ENCODE measurements around the gene SKA1.

DNA sequence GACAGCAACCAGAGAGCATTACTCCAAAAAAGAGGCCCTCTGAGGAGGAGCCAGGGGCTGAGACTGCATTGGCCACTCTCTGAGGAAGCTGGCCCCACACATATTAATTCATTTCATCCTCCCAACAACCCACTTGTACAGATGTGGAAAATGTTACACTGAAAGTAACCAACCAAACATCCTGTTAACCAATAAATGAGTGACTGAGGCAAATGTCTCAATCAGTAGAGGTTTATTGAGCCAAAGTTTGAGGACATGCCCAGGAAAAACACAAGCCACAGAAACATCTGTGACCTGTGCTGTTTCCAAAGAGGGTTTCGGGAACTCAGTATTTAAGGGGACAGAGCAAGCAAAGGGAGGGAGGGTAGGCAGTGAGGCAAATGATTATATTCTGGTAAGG lies 53.0 kb downstream of the SKA1 start:
- TF ChIP-seq, protein P1, sequence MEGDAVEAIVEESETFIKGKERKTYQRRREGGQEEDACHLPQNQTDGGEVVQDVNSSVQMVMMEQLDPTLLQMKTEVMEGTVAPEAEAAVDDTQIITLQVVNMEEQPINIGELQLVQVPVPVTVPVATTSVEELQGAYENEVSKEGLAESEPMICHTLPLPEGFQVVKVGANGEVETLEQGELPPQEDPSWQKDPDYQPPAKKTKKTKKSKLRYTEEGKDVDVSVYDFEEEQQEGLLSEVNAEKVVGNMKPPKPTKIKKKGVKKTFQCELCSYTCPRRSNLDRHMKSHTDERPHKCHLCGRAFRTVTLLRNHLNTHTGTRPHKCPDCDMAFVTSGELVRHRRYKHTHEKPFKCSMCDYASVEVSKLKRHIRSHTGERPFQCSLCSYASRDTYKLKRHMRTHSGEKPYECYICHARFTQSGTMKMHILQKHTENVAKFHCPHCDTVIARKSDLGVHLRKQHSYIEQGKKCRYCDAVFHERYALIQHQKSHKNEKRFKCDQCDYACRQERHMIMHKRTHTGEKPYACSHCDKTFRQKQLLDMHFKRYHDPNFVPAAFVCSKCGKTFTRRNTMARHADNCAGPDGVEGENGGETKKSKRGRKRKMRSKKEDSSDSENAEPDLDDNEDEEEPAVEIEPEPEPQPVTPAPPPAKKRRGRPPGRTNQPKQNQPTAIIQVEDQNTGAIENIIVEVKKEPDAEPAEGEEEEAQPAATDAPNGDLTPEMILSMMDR (IDR thresholded peaks at IDR 0.05) = no peak
- no peak for TF ChIP-seq POLR2A (IDR thresholded peaks at IDR 0.05)

Measured in testis (tissue), 2 donors.